H1 (cell line): ENCODE data around the gene PPP1R7. TPM values are rescaled to one million over a fixed set of nuclear protein-coding genes. Genes with fewer than 3 reads are reported as not detected.

Source experiments
- CEBPB ChIP-seq: IDR thresholded peaks from 2 replicates; pipeline ENCODE4 v1.6.1; 2012; ENCODE audit warnings: low read depth, low read length
- EP300 ChIP-seq, 2 experiments: IDR thresholded peaks; 1 replicate in 1 of 2; 2 replicates in 1 of 2; pipeline ENCODE4 v1.6.1; 2011 to 2012; ENCODE audit warnings: low read depth in 2 of 2, low read length in 2 of 2, mild to moderate bottlenecking in 2 of 2, borderline replicate concordance in 1 of 2, inconsistent platforms in 1 of 2, moderate library complexity in 1 of 2
- KDM4A ChIP-seq: IDR thresholded peaks from one replicate; pipeline ENCODE4 v1.7.1; 2012; ENCODE audit warnings: low read depth, mild to moderate bottlenecking, moderate library complexity, low read length, inconsistent platforms; ENCODE audit not compliant: severe bottlenecking
- SP1 ChIP-seq: IDR thresholded peaks from 2 replicates; pipeline ENCODE4 v1.6.1; 2011; ENCODE audit warnings: low read depth, low read length
- YY1 ChIP-seq: IDR thresholded peaks from 2 replicates; pipeline ENCODE4 v1.6.1; 2011; ENCODE audit warnings: low read depth, mild to moderate bottlenecking, low read length
- polyA plus RNA-seq, 7 experiments: library from polyadenylated mRNA; depleted of rRNA in 3 of 7; stranded (reverse) in 5 of 7; unstranded in 2 of 7; fragments of >200 nt in 5 of 7; fragments of 200-250 nt in 2 of 7; gene quantifications; 1 replicate in 5 of 7; 2 replicates in 1 of 7; 4 replicates in 1 of 7; pipeline versions ENCODE4 v1.2.1 to v1.2.3, GENCODE V29; 2011 to 2013; ENCODE audit warnings: missing spikeins in 2 of 7, mixed read lengths in 2 of 7
- total RNA-seq: library from RNA; stranded (reverse); fragmentation: NEBNext Ultra II Directional; extraction: Animal tissue kit (Norgen Biotek cat#: 25700); gene quantifications from 2 replicates; pipeline ENCODE4 v1.2.1, GENCODE V29; 2021
- TF ChIP-seq, protein P1 (sequence below): IDR thresholded peaks from 2 replicates; pipeline ENCODE4 v1.6.1; 2012; ENCODE audit warnings: inconsistent platforms

PPP1R7 gene
- total and polyA plus RNA-seq, 2 of the 8 experiments (the other 6 are each of a cell fraction or from before 2014, with no cell fraction given): 22.2 to 64.0 TPM

DNA sequence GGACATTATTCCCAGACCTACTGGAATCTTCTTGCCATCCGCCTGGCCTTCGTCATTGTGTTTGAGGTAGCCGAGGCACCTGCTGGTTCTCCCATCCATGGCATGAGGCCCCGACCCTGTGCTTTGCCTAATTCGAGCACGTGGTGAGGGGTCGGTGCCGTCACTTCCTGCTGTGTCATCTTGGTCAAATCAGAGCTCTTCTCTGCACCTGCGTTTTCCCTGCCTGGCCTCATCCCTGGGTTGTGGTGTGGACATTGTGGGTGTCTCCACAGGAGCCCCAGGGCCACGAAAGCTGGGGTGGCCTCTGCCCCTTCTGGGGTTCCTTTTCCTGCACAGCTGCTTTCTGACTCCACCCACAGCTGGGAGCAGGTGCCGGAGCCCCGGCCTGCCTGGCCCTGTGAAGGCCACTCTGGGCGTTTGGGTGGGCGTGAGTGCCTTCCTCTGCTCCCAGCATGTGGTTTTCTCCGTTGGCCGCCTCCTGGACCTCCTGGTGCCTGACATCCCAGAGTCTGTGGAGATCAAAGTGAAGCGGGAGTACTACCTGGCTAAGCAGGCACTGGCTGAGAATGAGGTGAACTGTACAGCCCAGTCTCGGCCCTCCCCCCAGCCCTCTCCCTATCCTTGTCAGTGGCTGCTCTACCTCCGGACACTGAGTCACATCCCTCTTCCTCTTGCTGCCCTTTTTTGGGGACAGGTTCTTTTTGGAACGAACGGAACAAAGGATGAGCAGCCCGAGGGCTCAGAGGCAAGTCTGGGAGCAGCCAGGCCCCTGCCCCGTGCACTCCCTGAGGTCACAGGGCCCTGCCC, 73.1 kb downstream of the PPP1R7 start (continued):
- TF ChIP-seq YY1 (no peak), EP300 (IDR thresholded peaks at IDR 0.05; ENCODE audit: borderline replicate concordance in 1 of 2, low read depth in 2 of 2, low read length in 2 of 2) (no peak), KDM4A (no peak), SP1 (no peak), CEBPB (no peak)
- TF ChIP-seq, protein P1, sequence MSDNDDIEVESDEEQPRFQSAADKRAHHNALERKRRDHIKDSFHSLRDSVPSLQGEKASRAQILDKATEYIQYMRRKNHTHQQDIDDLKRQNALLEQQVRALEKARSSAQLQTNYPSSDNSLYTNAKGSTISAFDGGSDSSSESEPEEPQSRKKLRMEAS: peak; percentile 24; the same call in 1 of the 2 replicates
